H1 (cell line): ENCODE measurements around the gene CYLD. TPM values are rescaled to one million over a fixed set of nuclear protein-coding genes. Genes with fewer than 3 reads are reported as not detected.

Source experiments
- CTCF ChIA-PET: fragments of 300-600 bp; sonication (Branson Sonifier 250); formaldehyde crosslinking; loops from one replicate; lab custom pipeline; 2021; ENCODE audit not compliant: partially characterized antibody; lab: Charles Lee
- POLR2A ChIA-PET: fragments of 300-600 bp; sonication (Branson Sonifier 250); formaldehyde crosslinking; loops from one replicate; lab custom pipeline; 2021; ENCODE audit warnings: inconsistent platforms; ENCODE audit not compliant: partially characterized antibody; lab: Charles Lee
- DNase-seq, 2 experiments: peaks; one replicate each; pipeline versions ENCODE4 v3.0.0 to v3.0.0-alpha.2; 2010 to 2022; ENCODE audit warnings: low spot score in 2 of 2, low read depth in 1 of 2, mixed read lengths in 1 of 2
- FAIRE-seq: peaks from 2 replicates; lab custom pipeline; 2011; peaks lifted over from hg19 to GRCh38; lab: Jason Lieb, UNC
- H2AFZ ChIP-seq: 2 replicates; pipeline ENCODE4 v1.8.1; 2012; ENCODE audit warnings: low read length, inconsistent platforms
- H2AK5ac ChIP-seq: 2 replicates; pipeline ENCODE4 v1.6.1; 2013; ENCODE audit warnings: low read depth, low read length
- H2BK120ac ChIP-seq: replicated peaks from 2 replicates; pipeline ENCODE3; 2013; ENCODE audit warnings: low read depth, low read length, inconsistent platforms
- H2BK12ac ChIP-seq: 2 replicates; pipeline ENCODE4 v1.6.1; 2013; ENCODE audit warnings: low read depth, low read length
- H2BK15ac ChIP-seq: 2 replicates; pipeline ENCODE4 v1.6.1; 2013; ENCODE audit warnings: low read length
- H2BK20ac ChIP-seq: 2 replicates; pipeline ENCODE4 v1.6.1; 2013; ENCODE audit warnings: low read length
- H2BK5ac ChIP-seq: 2 replicates; pipeline ENCODE4 v1.6.1; 2013; ENCODE audit warnings: low read depth, low read length
- H3K14ac ChIP-seq: 2 replicates; pipeline ENCODE4 v1.6.1; 2013; ENCODE audit warnings: inconsistent platforms; ENCODE audit not compliant: insufficient read length
- H3K18ac ChIP-seq: 2 replicates; pipeline ENCODE4 v1.6.1; 2013; ENCODE audit warnings: low read length; ENCODE audit errors: extremely low read depth
- H3K23ac ChIP-seq: 2 replicates; pipeline ENCODE4 v1.6.1; 2013; ENCODE audit warnings: inconsistent platforms; ENCODE audit not compliant: insufficient read length
- H3K23me2 ChIP-seq: 2 replicates; pipeline ENCODE4 v1.6.1; 2013; ENCODE audit warnings: low read depth, low read length
- H3K27ac ChIP-seq: 2 replicates; pipeline ENCODE4 v1.6.1; 2011; ENCODE audit warnings: low read depth, low read length, inconsistent platforms
- H3K27me3 ChIP-seq, 4 experiments: replicated peaks in 1 of 4; 1 replicate in 1 of 4; 2 replicates in 3 of 4; pipeline versions ENCODE4 v1.6.1 to v1.8.1; 2011 to 2013; ENCODE audit warnings: low read length in 3 of 4, mild to moderate bottlenecking in 3 of 4, inconsistent platforms in 2 of 4, mixed read lengths in 2 of 4, moderate library complexity in 1 of 4; ENCODE audit not compliant: control insufficient read depth in 3 of 4, insufficient read depth in 3 of 4; ENCODE audit errors: extremely low read depth in 1 of 4
- H3K36me3 ChIP-seq, 4 experiments: 2 replicates each; pipeline versions ENCODE4 v1.6.1 to v1.8.1; 2011 to 2013; ENCODE audit warnings: mild to moderate bottlenecking in 4 of 4, low read length in 3 of 4, moderate library complexity in 2 of 4, control low read depth in 1 of 4, inconsistent platforms in 1 of 4; ENCODE audit not compliant: insufficient read depth in 4 of 4, control insufficient read depth in 2 of 4
- H3K4ac ChIP-seq: replicated peaks from 2 replicates; pipeline ENCODE3; 2013; ENCODE audit warnings: low read length, low read depth, mixed read lengths, inconsistent platforms; ENCODE audit not compliant: insufficient read length
- H3K4me1 ChIP-seq, 4 experiments: replicated peaks in 1 of 4; 1 replicate in 1 of 4; 2 replicates in 3 of 4; pipeline versions ENCODE4 v1.6.1 to v1.8.1; 2011 to 2013; ENCODE audit warnings: low read length in 3 of 4, inconsistent platforms in 2 of 4, mixed read lengths in 1 of 4; ENCODE audit not compliant: insufficient read depth in 4 of 4, control insufficient read depth in 3 of 4
- H3K4me2 ChIP-seq, 2 experiments: 2 replicates each; pipeline versions ENCODE4 v1.6.1 to v1.8.1; 2011 to 2013; ENCODE audit warnings: low read depth in 2 of 2, low read length in 2 of 2, control low read depth in 1 of 2, inconsistent platforms in 1 of 2, mild to moderate bottlenecking in 1 of 2; ENCODE audit not compliant: insufficient read depth in 1 of 2
- H3K4me3 ChIP-seq, 4 experiments: fragments of 200-600, 300-600 bp in 1 of 4; sonication (generic), shearing (Covaris generic), sonication (Bioruptor Twin) in 1 of 4; 2 replicates each; pipeline versions ENCODE4 v1.5.1 to v1.8.1; 2011 to 2016; ENCODE audit warnings: low read length in 4 of 4, low read depth in 3 of 4, control low read depth in 2 of 4, inconsistent platforms in 2 of 4, mild to moderate bottlenecking in 2 of 4, mixed read lengths in 1 of 4, moderate library complexity in 1 of 4; ENCODE audit not compliant: insufficient read depth in 2 of 4; ENCODE audit errors: extremely low read depth in 1 of 4
- H3K56ac ChIP-seq: replicated peaks from 2 replicates; pipeline ENCODE3; 2013; ENCODE audit warnings: low read depth, mild to moderate bottlenecking, mixed read lengths, low read length, inconsistent platforms; ENCODE audit not compliant: insufficient read length
- H3K79me1 ChIP-seq: 2 replicates; pipeline ENCODE4 v1.6.1; 2013; ENCODE audit warnings: low read depth, low read length, control low read depth
- H3K79me2 ChIP-seq, 2 experiments: 2 replicates each; pipeline versions ENCODE4 v1.6.1 to v1.8.1; 2012 to 2013; ENCODE audit warnings: low read length in 2 of 2, mild to moderate bottlenecking in 2 of 2, inconsistent platforms in 1 of 2; ENCODE audit not compliant: insufficient read depth in 2 of 2, control insufficient read depth in 1 of 2
- H3K9ac ChIP-seq, 4 experiments: replicated peaks in 1 of 4; 1 replicate in 1 of 4; 2 replicates in 3 of 4; pipeline versions ENCODE4 v1.6.1 to v1.8.1; 2011 to 2013; ENCODE audit warnings: low read depth in 3 of 4, low read length in 3 of 4, control low read depth in 2 of 4, mild to moderate bottlenecking in 2 of 4, moderate library complexity in 2 of 4, inconsistent platforms in 1 of 4; ENCODE audit errors: extremely low read depth in 1 of 4
- H3K9me3 ChIP-seq, 2 experiments: 2 replicates each; pipeline versions ENCODE4 v1.6.1 to v1.8.1; 2012 to 2013; ENCODE audit warnings: mild to moderate bottlenecking in 2 of 2, moderate library complexity in 2 of 2, control low read depth in 1 of 2, inconsistent platforms in 1 of 2, low read depth in 1 of 2, low read length in 1 of 2, mixed read lengths in 1 of 2; ENCODE audit not compliant: insufficient read depth in 2 of 2
- H4K20me1 ChIP-seq, 2 experiments: replicated peaks in 1 of 2; 2 replicates each; pipeline versions ENCODE3 to v1.8.1; 2011 to 2013; ENCODE audit warnings: inconsistent platforms in 2 of 2, low read length in 2 of 2, mild to moderate bottlenecking in 1 of 2; ENCODE audit not compliant: insufficient read depth in 2 of 2, control insufficient read depth in 1 of 2
- H4K5ac ChIP-seq: 2 replicates; pipeline ENCODE4 v1.6.1; 2013; ENCODE audit warnings: low read length, low read depth, mixed read lengths, inconsistent platforms; ENCODE audit not compliant: insufficient read length
- H4K8ac ChIP-seq: 2 replicates; pipeline ENCODE4 v1.8.0; 2013; ENCODE audit warnings: mild to moderate bottlenecking, moderate library complexity, low read length, inconsistent platforms; ENCODE audit not compliant: insufficient read depth; ENCODE audit errors: extremely low read depth
- H4K91ac ChIP-seq: replicated peaks from 2 replicates; pipeline ENCODE3; 2013; ENCODE audit warnings: low read length, mixed read lengths, inconsistent platforms; ENCODE audit not compliant: insufficient read length
- ASH2L ChIP-seq: fragments of 200-600, 300-600 bp; sonication (generic); IDR thresholded peaks from one replicate; pipeline ENCODE4 v1.7.1; 2017; ENCODE audit warnings: low read length
- ATF3 ChIP-seq: IDR thresholded peaks from 2 replicates; pipeline ENCODE4 v1.6.1; 2011; ENCODE audit warnings: low read depth, mild to moderate bottlenecking, low read length; ENCODE audit not compliant: insufficient read depth
- CBX5 ChIP-seq: fragments of 300-800, 300-1000 bp; sonication (generic); IDR thresholded peaks from 2 replicates; pipeline ENCODE4 v1.7.1; 2016; ENCODE audit warnings: antibody characterized with exemption, low read length, low read depth
- EP300 ChIP-seq, 2 experiments: IDR thresholded peaks; 1 replicate in 1 of 2; 2 replicates in 1 of 2; pipeline ENCODE4 v1.6.1; 2011 to 2012; ENCODE audit warnings: low read depth in 2 of 2, low read length in 2 of 2, mild to moderate bottlenecking in 2 of 2, borderline replicate concordance in 1 of 2, inconsistent platforms in 1 of 2, moderate library complexity in 1 of 2
- KDM4A ChIP-seq: IDR thresholded peaks from one replicate; pipeline ENCODE4 v1.7.1; 2012; ENCODE audit warnings: low read depth, mild to moderate bottlenecking, moderate library complexity, low read length, inconsistent platforms; ENCODE audit not compliant: severe bottlenecking
- KDM5A ChIP-seq: fragments of 200-600 bp; IDR thresholded peaks from 2 replicates; pipeline ENCODE4 v1.7.1; 2012; ENCODE audit warnings: mild to moderate bottlenecking, low read length, inconsistent platforms, mixed read lengths
- NRF1 ChIP-seq: IDR thresholded peaks from 2 replicates; pipeline ENCODE4 v1.6.1; 2011; ENCODE audit warnings: mild to moderate bottlenecking, low read depth, low read length, improper control_type of control experiment
- POLR2A ChIP-seq, 2 experiments: IDR thresholded peaks; 1 replicate in 1 of 2; 2 replicates in 1 of 2; pipeline ENCODE4 v1.6.1; 2011; ENCODE audit warnings: low read depth in 2 of 2, low read length in 2 of 2, mild to moderate bottlenecking in 2 of 2; ENCODE audit errors: control extremely low read depth in 1 of 2
- RBBP5 ChIP-seq: IDR thresholded peaks from 2 replicates; pipeline ENCODE4 v1.7.1; 2012; ENCODE audit warnings: low read depth, mild to moderate bottlenecking, inconsistent platforms, low read length, moderate library complexity, borderline replicate concordance
- RFX5 ChIP-seq: IDR thresholded peaks from 2 replicates; pipeline ENCODE4 v1.6.1; 2011; ENCODE audit warnings: low read depth, low read length, improper control_type of control experiment, borderline replicate concordance
- TBP ChIP-seq: IDR thresholded peaks from 2 replicates; pipeline ENCODE4 v1.6.1; 2011; ENCODE audit warnings: low read depth, low read length, improper control_type of control experiment
- WGBS, 2 experiments: shearing (Covaris generic) in 1 of 2; methylation state at CpG; one replicate each; pipeline versions ENCODE4 v1.1.6 to v1.1.7; 2013 to 2015; ENCODE audit warnings: low lambda C conversion rate in 2 of 2, mixed read lengths in 2 of 2, inconsistent platforms in 1 of 2, low coverage in 1 of 2, missing lambda C conversion rate in 1 of 2; ENCODE audit not compliant: insufficient replicate concordance in 2 of 2, insufficient coverage in 1 of 2, insufficient read length in 1 of 2; ENCODE audit errors: extremely low coverage in 1 of 2, missing lambda C conversion rate in 1 of 2; 5-methylcytosine and 5-hydroxymethylcytosine counted together
- polyA plus RNA-seq, 7 experiments: library from polyadenylated mRNA; depleted of rRNA in 3 of 7; stranded (reverse) in 5 of 7; unstranded in 2 of 7; fragments of >200 nt in 5 of 7; fragments of 200-250 nt in 2 of 7; gene quantifications; 1 replicate in 5 of 7; 2 replicates in 1 of 7; 4 replicates in 1 of 7; pipeline versions ENCODE4 v1.2.1 to v1.2.3, GENCODE V29; 2011 to 2013; ENCODE audit warnings: missing spikeins in 2 of 7, mixed read lengths in 2 of 7
- total RNA-seq: library from RNA; stranded (reverse); fragmentation: NEBNext Ultra II Directional; extraction: Animal tissue kit (Norgen Biotek cat#: 25700); gene quantifications from 2 replicates; pipeline ENCODE4 v1.2.1, GENCODE V29; 2021

CYLD gene
- total and polyA plus RNA-seq, 2 of the 8 experiments (the other 6 are each of a cell fraction or from before 2014, with no cell fraction given) = 3.7 to 18.8 TPM

- H2BK15ac ChIP-seq = no peak overlapping the region
- H4K8ac ChIP-seq = no peak overlapping the region
- TF ChIP-seq ASH2L = no peak
- no peak for TF ChIP-seq KDM5A
- TF ChIP-seq POLR2A (IDR thresholded peaks at IDR 0.05; ENCODE audit: control extremely low read depth in 1 of 2, low read depth in 2 of 2, low read length in 2 of 2) = no peak
- no peak for TF ChIP-seq RFX5
- TF ChIP-seq TBP = no peak
- no peak for TF ChIP-seq EP300 (IDR thresholded peaks at IDR 0.05; ENCODE audit: borderline replicate concordance in 1 of 2, low read depth in 2 of 2, low read length in 2 of 2)
- TF ChIP-seq ATF3 = no peak
- TF ChIP-seq KDM4A = no peak
- TF ChIP-seq NRF1 = no peak
- TF ChIP-seq RBBP5 = no peak
- TF ChIP-seq CBX5 = no peak
Measured at GRCh38 chr16:50696575-50697420, 45.1 kb upstream of the CYLD start.

More at GRCh38 chr16:50696575-50697420, 45.1 kb upstream of the CYLD start:
- Histone ChIP-seq H4K91ac (no peak overlapping the region), H2AFZ (no peak overlapping the region), H3K4ac (no peak overlapping the region), H3K23ac (no peak overlapping the region), H2AK5ac (no peak overlapping the region), H3K4me1 (peaks cover 0 to 6% (median 1%) of the 10 kb centered on the region in 4 experiments; a peak in 3 of 7 replicates), H2BK12ac (no peak overlapping the region), H2BK20ac (no peak overlapping the region), H3K79me2 (no peaks in the 10 kb centered on the region), H3K4me3 (no peak overlapping the region), H2BK5ac (no peak overlapping the region), H3K79me1 (no peaks in the 10 kb centered on the region), H3K18ac (no peak overlapping the region), H4K5ac (no peak overlapping the region), H4K20me1 (peaks cover 0 to 7% of the 10 kb centered on the region in 2 experiments), H3K14ac (no peak overlapping the region), H3K9ac (no peak overlapping the region; a peak in 1 of 7 replicates), H3K23me2 (peaks cover 15% of the 10 kb centered on the region), H3K9me3 (no peaks in the 10 kb centered on the region), H3K36me3 (no peaks in the 10 kb centered on the region), H3K27ac (no peak overlapping the region), H3K4me2 (no peak overlapping the region), H3K27me3 (peaks cover 0 to 26% (median 23%) of the 10 kb centered on the region in 4 experiments; a peak in 6 of 7 replicates), H3K56ac (no peak overlapping the region), H2BK120ac (no peak overlapping the region)
- WGBS, 2 experiments = 84% methylated on average over 11 of the region's 15 CpGs; no CpG with 5 or more reads in 1 of the 2 experiments
- no peak for DNase-seq
- CTCF ChIA-PET = interaction anchor here (0.9 to 2.4 kb wide), 4 partner anchors 14 to 52 kb away, joined by 3 to 7 read pairs (median 4); no protein-coding TSS in a partner anchor
- POLR2A ChIA-PET = no interaction called here
- no peak for FAIRE-seq
